ENCODE data around the gene EIF5A. TPM values are rescaled to one million over a fixed set of nuclear protein-coding genes. Genes with fewer than 3 reads are reported as not detected.

EIF5A gene
- total and polyA plus RNA-seq, 2 donors (not counting 1 experiment from before 2014, with no cell fraction given) = 347 to 752 TPM

DNA sequence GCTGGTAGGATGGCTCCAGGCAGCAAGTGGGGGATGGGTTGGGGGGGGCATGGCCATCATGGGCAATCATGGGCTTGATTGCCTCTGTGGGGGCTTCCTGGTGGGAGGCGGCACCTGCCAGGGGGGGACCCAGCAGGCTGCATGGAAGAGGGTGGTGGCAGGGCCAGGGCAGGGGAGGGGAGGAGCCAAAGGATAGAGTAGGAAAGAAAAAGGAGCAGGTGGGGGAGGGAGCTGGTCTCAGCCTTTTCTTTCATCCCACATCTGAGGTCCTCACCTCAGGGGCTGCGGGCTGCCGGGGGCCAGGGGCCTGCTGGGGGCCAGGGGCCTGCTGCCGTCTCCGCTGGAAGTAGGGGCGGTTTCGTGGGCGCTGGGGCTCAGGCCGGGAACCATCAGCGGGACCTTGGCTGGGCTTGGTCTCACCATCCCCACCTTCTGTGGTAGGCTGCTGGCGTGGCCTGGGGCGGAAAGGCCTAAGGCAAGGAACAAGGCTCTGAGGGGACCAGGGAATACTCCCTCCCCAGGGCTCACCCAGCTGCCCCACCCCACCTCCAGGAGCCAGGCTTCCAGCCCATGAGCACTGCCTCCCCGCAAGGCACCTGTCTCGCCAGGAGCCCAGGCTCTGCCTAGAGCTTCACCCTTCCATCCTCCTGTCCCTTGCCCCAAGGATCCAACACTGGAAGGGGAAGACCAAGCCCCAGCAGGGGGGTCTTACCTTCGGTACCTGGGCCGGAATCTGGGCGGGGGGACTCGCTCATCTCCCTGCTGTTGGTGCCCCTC lies 18.0 kb upstream of the EIF5A start:
- H3K36me3 ChIP-seq (ENCODE audit: control insufficient read depth, insufficient read depth, low read length) = no peaks in the 10 kb centered on the region
- no peak for DNase-seq (ENCODE audit: low read depth in 2 of 2)
- no peaks in the 10 kb centered on the region for H4K20me1 ChIP-seq (ENCODE audit: control insufficient read depth, extremely low read depth, insufficient read depth, low read length)
- H3K4me2 ChIP-seq (ENCODE audit: extremely low read depth, insufficient read depth, low read length) = no peak overlapping the region
- no peaks in the 10 kb centered on the region for H3K79me2 ChIP-seq (ENCODE audit: control insufficient read depth, insufficient read depth, low read length)
- TF ChIP-seq EZH2 (IDR thresholded peaks at IDR 0.05; ENCODE audit: low read length, missing control alignments) (no peak), CTCF (conservative IDR thresholded peaks at IDR 0.05 in 1 of 2, IDR thresholded peaks at IDR 0.05 in 1 of 2; ENCODE audit: low read depth in 1 of 2, low read length in 2 of 2) (no peak)
- peaks cover 50% of the 10 kb centered on the region for H3K27me3 ChIP-seq (ENCODE audit: control insufficient read depth, insufficient read depth, low read length)
- H3K27ac ChIP-seq (ENCODE audit: insufficient read depth, low read length) = no peak overlapping the region
- no peak overlapping the region for H2AFZ ChIP-seq (ENCODE audit: low read length)
- H3K9ac ChIP-seq (ENCODE audit: insufficient read depth, low read length) = no peak overlapping the region
- no peaks in the 10 kb centered on the region for H3K4me1 ChIP-seq (ENCODE audit: control insufficient read depth, extremely low read depth, insufficient read depth, low read length)
- no peaks in the 10 kb centered on the region for H3K9me3 ChIP-seq (ENCODE audit: control insufficient read depth, insufficient read depth, low read depth, low read length)
- H3K4me3 ChIP-seq (replicated peaks in 1 of 4; ENCODE audit: control extremely low read depth in 1 of 4, insufficient read depth in 1 of 4, low read depth in 3 of 4, low read length in 4 of 4) = no peak overlapping the region

DNA sequence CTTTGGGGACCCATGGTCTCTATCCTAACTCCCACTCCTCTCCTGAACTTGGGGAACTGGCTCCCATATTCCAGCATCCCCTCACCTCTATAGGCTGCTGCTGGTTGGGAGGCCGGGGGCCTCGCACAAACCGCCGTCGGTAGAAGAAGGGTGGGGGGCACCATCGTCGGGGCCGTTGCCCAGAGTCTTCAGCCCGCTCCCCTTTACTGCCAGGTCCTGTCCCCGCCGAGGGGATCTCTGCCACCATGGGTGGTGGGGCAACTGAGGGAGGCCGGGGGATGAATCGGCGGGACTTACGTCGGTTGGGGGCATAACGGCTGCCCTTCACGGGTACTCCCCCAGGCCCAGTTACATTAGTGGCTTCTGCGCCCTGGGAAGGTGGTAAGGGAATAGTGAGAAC lies 17.3 kb upstream of the EIF5A start:
- H2AFZ ChIP-seq (ENCODE audit: low read length) = no peak overlapping the region
- no peak overlapping the region for H3K27ac ChIP-seq (ENCODE audit: insufficient read depth, low read length)
- no peak overlapping the region for H3K4me3 ChIP-seq (replicated peaks in 1 of 4; ENCODE audit: control extremely low read depth in 1 of 4, insufficient read depth in 1 of 4, low read depth in 3 of 4, low read length in 4 of 4)
- no peaks in the 10 kb centered on the region for H4K20me1 ChIP-seq (ENCODE audit: control insufficient read depth, extremely low read depth, insufficient read depth, low read length)
- H3K4me2 ChIP-seq (ENCODE audit: extremely low read depth, insufficient read depth, low read length) = no peak overlapping the region
- no peak overlapping the region for H3K9ac ChIP-seq (ENCODE audit: insufficient read depth, low read length)
- no peak for TF ChIP-seq CTCF (conservative IDR thresholded peaks at IDR 0.05 in 1 of 2, IDR thresholded peaks at IDR 0.05 in 1 of 2; ENCODE audit: low read depth in 1 of 2, low read length in 2 of 2)
- no peak for TF ChIP-seq EZH2 (IDR thresholded peaks at IDR 0.05; ENCODE audit: low read length, missing control alignments)
- no peaks in the 10 kb centered on the region for H3K4me1 ChIP-seq (ENCODE audit: control insufficient read depth, extremely low read depth, insufficient read depth, low read length)
- H3K36me3 ChIP-seq (ENCODE audit: control insufficient read depth, insufficient read depth, low read length) = no peaks in the 10 kb centered on the region
- no peaks in the 10 kb centered on the region for H3K9me3 ChIP-seq (ENCODE audit: control insufficient read depth, insufficient read depth, low read depth, low read length)
- no peaks in the 10 kb centered on the region for H3K79me2 ChIP-seq (ENCODE audit: control insufficient read depth, insufficient read depth, low read length)
- no peak for DNase-seq (ENCODE audit: low read depth in 2 of 2)
- H3K27me3 ChIP-seq (ENCODE audit: control insufficient read depth, insufficient read depth, low read length) = peaks cover 49% of the 10 kb centered on the region

GRCh38 chr17:7290685-7291084 lies 16.7 kb upstream of the EIF5A start:
- no peak for DNase-seq (ENCODE audit: low read depth in 2 of 2)
- no peak for TF ChIP-seq CTCF (conservative IDR thresholded peaks at IDR 0.05 in 1 of 2, IDR thresholded peaks at IDR 0.05 in 1 of 2; ENCODE audit: low read depth in 1 of 2, low read length in 2 of 2)
- TF ChIP-seq EZH2 (IDR thresholded peaks at IDR 0.05; ENCODE audit: low read length, missing control alignments) = no peak
- no peaks in the 10 kb centered on the region for H3K36me3 ChIP-seq (ENCODE audit: control insufficient read depth, insufficient read depth, low read length)
- no peaks in the 10 kb centered on the region for H3K9me3 ChIP-seq (ENCODE audit: control insufficient read depth, insufficient read depth, low read depth, low read length)
- H3K4me2 ChIP-seq (ENCODE audit: extremely low read depth, insufficient read depth, low read length) = no peak overlapping the region
- H3K27ac ChIP-seq (ENCODE audit: insufficient read depth, low read length) = no peak overlapping the region
- H3K9ac ChIP-seq (ENCODE audit: insufficient read depth, low read length) = no peak overlapping the region
- H3K4me1 ChIP-seq (ENCODE audit: control insufficient read depth, extremely low read depth, insufficient read depth, low read length) = no peaks in the 10 kb centered on the region
- peaks cover 44% of the 10 kb centered on the region for H3K27me3 ChIP-seq (ENCODE audit: control insufficient read depth, insufficient read depth, low read length)
- H4K20me1 ChIP-seq (ENCODE audit: control insufficient read depth, extremely low read depth, insufficient read depth, low read length) = no peaks in the 10 kb centered on the region
- no peak overlapping the region for H3K4me3 ChIP-seq (replicated peaks in 1 of 4; ENCODE audit: control extremely low read depth in 1 of 4, insufficient read depth in 1 of 4, low read depth in 3 of 4, low read length in 4 of 4)
- no peak overlapping the region for H2AFZ ChIP-seq (ENCODE audit: low read length)
- no peaks in the 10 kb centered on the region for H3K79me2 ChIP-seq (ENCODE audit: control insufficient read depth, insufficient read depth, low read length)

Data from fibroblast of lung (primary cell).